CD4-positive, alpha-beta T cell (primary cell): ENCODE measurements around the gene CHST15. TPM values are rescaled to one million over a fixed set of nuclear protein-coding genes. Genes with fewer than 3 reads are reported as not detected.
A peak's percentile ranks its signal among the peaks of the same experiment; 100 is the strongest.

Source experiments
- ATAC-seq: fragments of 200-7000 bp; cut with Tn5 transposase; one replicate; pipeline ENCODE4 v1.10.0; 2022; ENCODE audit warnings: mild to moderate bottlenecking; ENCODE audit not compliant: poor library complexity
- CTCF ChIA-PET: fragments of 350-600 bp; sonication (Branson Sonifier 250); formaldehyde crosslinking; loops from one replicate; lab custom pipeline; 2021; ENCODE audit warnings: antibody characterized with exemption, inconsistent platforms; lab: Charles Lee
- POLR2A ChIA-PET: fragments of 350-600 bp; sonication (Branson Sonifier 250); formaldehyde crosslinking; loops from one replicate; lab custom pipeline; 2021; ENCODE audit warnings: antibody characterized with exemption, inconsistent platforms; lab: Charles Lee
- DNase-seq, 14 experiments: peaks; one replicate each; pipeline ENCODE4 v3.0.0-alpha.2; 2013 to 2020; ENCODE audit warnings: mixed read lengths in 2 of 14
- H3K27ac ChIP-seq, 2 donors: one replicate each; pipeline versions ENCODE4 v1.5.1 to v1.7.0; 2013; ENCODE audit warnings: low read length in 2 of 2, low read depth in 1 of 2, mild to moderate bottlenecking in 1 of 2
- H3K27me3 ChIP-seq, 2 experiments: 1 replicate in 1 of 2; 2 replicates in 1 of 2; pipeline versions ENCODE4 v1.6.1 to v1.7.0; 2013; ENCODE audit warnings: low read length in 2 of 2, control low read depth in 1 of 2, mild to moderate bottlenecking in 1 of 2, moderate library complexity in 1 of 2; ENCODE audit not compliant: insufficient read depth in 2 of 2, control insufficient read depth in 1 of 2
- H3K36me3 ChIP-seq: one replicate; pipeline ENCODE4 v1.6.1; 2013; ENCODE audit warnings: low read length, control low read depth; ENCODE audit not compliant: insufficient read depth
- H3K4me1 ChIP-seq: one replicate; pipeline ENCODE4 v1.6.1; 2013; ENCODE audit warnings: low read length, control low read depth; ENCODE audit not compliant: insufficient read depth
- H3K4me3 ChIP-seq: one replicate; pipeline ENCODE4 v1.5.1; 2013; ENCODE audit warnings: mild to moderate bottlenecking, low read length, moderate library complexity
- H3K9me3 ChIP-seq, 2 experiments: 1 replicate in 1 of 2; 2 replicates in 1 of 2; pipeline versions ENCODE4 v1.6.1 to v1.7.0; 2013; ENCODE audit warnings: low read length in 2 of 2, mild to moderate bottlenecking in 2 of 2, control low read depth in 1 of 2, moderate library complexity in 1 of 2; ENCODE audit not compliant: control insufficient read depth in 1 of 2, insufficient read depth in 1 of 2
- H3K27ac Mint-ChIP-seq: one replicate; pipeline ENCODE4 v1.8.0; 2020; ENCODE audit warnings: mixed read lengths
- H3K27me3 Mint-ChIP-seq: one replicate; pipeline ENCODE4 v1.8.0; 2021; ENCODE audit warnings: mixed read lengths
- H3K36me3 Mint-ChIP-seq: one replicate; pipeline ENCODE4 v1.8.0; 2021; ENCODE audit warnings: low read depth, mixed read lengths
- H3K4me1 Mint-ChIP-seq: one replicate; pipeline ENCODE4 v1.8.0; 2021; ENCODE audit warnings: low read depth, mixed read lengths
- H3K4me3 Mint-ChIP-seq: one replicate; pipeline ENCODE4 v1.8.0; 2020; ENCODE audit warnings: mild to moderate bottlenecking, mixed read lengths
- H3K9me3 Mint-ChIP-seq: one replicate; pipeline ENCODE4 v1.8.0; 2020; ENCODE audit warnings: mixed read lengths
- CTCF ChIP-seq: fragments of 200-600 bp; IDR thresholded peaks from one replicate; pipeline ENCODE4 v1.8.0; 2022; ENCODE audit warnings: antibody characterized with exemption, mild to moderate bottlenecking
- intact Hi-C, 2 experiments: fragments of 100-400 bp; cut with DNase I in 1 of 2; cut with micrococcal nuclease in 1 of 2; formaldehyde crosslinking; loops; one replicate each; pipeline versions ENCODE4 v1.15.1 to v1.9.0; 2023 to 2025; cut with DNase I, micrococcal nuclease
- total RNA-seq, 174 experiments: library from RNA in 2 of 174; stranded (reverse) in 2 of 174; gene quantifications; one replicate each; pipeline ENCODE4 v1.2.3 and lab custom pipeline; 2021 to 2026

Gene CHST15
- total RNA-seq, 2 experiments from 2014 or later, result 0.42 to 0.52 TPM

GRCh38 chr10:123997013-123997412 is 96.4 kb downstream of the CHST15 start:
- no peaks in the 10 kb centered on the region for H3K36me3 Mint-ChIP-seq
- H3K4me3 ChIP-seq, result no peak overlapping the region
- intact Hi-C loops, result loop anchor here in 1 of 2 experiments (2.0 to 10.0 kb wide), 3 partner anchors 68 to 828 kb away; partner anchors contain the start of gene FAM53B
- H3K27ac ChIP-seq, result no peak overlapping the region
- H3K36me3 ChIP-seq, result no peaks in the 10 kb centered on the region
- H3K27me3 ChIP-seq, result peaks cover 19 to 29% of the 10 kb centered on the region in 2 experiments
- H3K9me3 Mint-ChIP-seq, result no peaks in the 10 kb centered on the region
- H3K27ac Mint-ChIP-seq, result no peak overlapping the region
- H3K27me3 Mint-ChIP-seq, result peaks cover 65% of the 10 kb centered on the region
- no peak for TF ChIP-seq CTCF
- no peak overlapping the region for H3K4me3 Mint-ChIP-seq
- DNase-seq, result no peak
- ChIA-PET CTCF (interaction anchor here (1.1 to 1.2 kb wide), 2 partner anchors 392 to 420 kb away, joined by 5 to 7 read pairs; no protein-coding TSS in a partner anchor), POLR2A (interaction anchor here (0.6 kb wide), 1 partner anchor 392 kb away, joined by 3 read pairs; no protein-coding TSS in a partner anchor)
- peaks cover 16% of the 10 kb centered on the region for H3K4me1 Mint-ChIP-seq
- peaks cover 17% of the 10 kb centered on the region for H3K4me1 ChIP-seq
- no peaks in the 10 kb centered on the region for H3K9me3 ChIP-seq
- no peak for ATAC-seq

GRCh38 chr10:123996302-123996701 is 97.1 kb downstream of the CHST15 start:
- Mint-ChIP-seq H3K27ac (no peak overlapping the region), H3K27me3 (peaks cover 66% of the 10 kb centered on the region), H3K4me3 (no peak overlapping the region), H3K9me3 (no peaks in the 10 kb centered on the region), H3K36me3 (no peaks in the 10 kb centered on the region), H3K4me1 (peaks cover 16% of the 10 kb centered on the region)
- Histone ChIP-seq H3K36me3 (no peaks in the 10 kb centered on the region), H3K4me1 (peaks cover 17% of the 10 kb centered on the region), H3K4me3 (no peak overlapping the region), H3K9me3 (no peaks in the 10 kb centered on the region), H3K27ac (no peak overlapping the region), H3K27me3 (peaks cover 21 to 32% of the 10 kb centered on the region in 2 experiments)
- DNase-seq, result no peak
- no peak for TF ChIP-seq CTCF
- no peak for ATAC-seq
- CTCF ChIA-PET, result interaction anchor here (1.1 to 4.2 kb wide), 3 partner anchors 394 to 421 kb away, joined by 6 to 69 read pairs (median 7); no protein-coding TSS in a partner anchor
- intact Hi-C loops, result loop anchor here in 1 of 2 experiments (2.0 to 10.0 kb wide), 3 partner anchors 68 to 828 kb away; partner anchors contain the start of gene FAM53B
- POLR2A ChIA-PET, result interaction anchor here (1.7 kb wide), 1 partner anchor 391 kb away, joined by 4 read pairs; no protein-coding TSS in a partner anchor

GRCh38 chr10:123995461-123996131 is 97.8 kb downstream of the CHST15 start:
- Mint-ChIP-seq H3K27ac (no peak overlapping the region), H3K4me1 (peaks cover 16% of the 10 kb centered on the region), H3K36me3 (no peaks in the 10 kb centered on the region), H3K9me3 (no peaks in the 10 kb centered on the region), H3K27me3 (peaks cover 73% of the 10 kb centered on the region), H3K4me3 (no peak overlapping the region)
- CTCF ChIA-PET, result interaction anchor here (1.1 to 4.2 kb wide), 4 partner anchors 7 to 422 kb away, joined by 4 to 69 read pairs (median 6); no protein-coding TSS in a partner anchor
- peak; percentile 19 for TF ChIP-seq CTCF
- no peak overlapping the region for H3K27ac ChIP-seq
- DNase-seq (peak in 6 of 14 experiments; percentile 10 to 51 (median 30)), ATAC-seq (no peak)
- POLR2A ChIA-PET, result interaction anchor here (1.3 to 1.8 kb wide), 3 partner anchors 392 to 397 kb away, joined by 3 to 16 read pairs (median 4); no protein-coding TSS in a partner anchor
- H3K4me3 ChIP-seq, result peak overlapping the region; percentile 6
- H3K4me1 ChIP-seq, result peaks cover 17% of the 10 kb centered on the region
- H3K27me3 ChIP-seq, result peaks cover 27 to 39% of the 10 kb centered on the region in 2 experiments
- no peaks in the 10 kb centered on the region for H3K36me3 ChIP-seq
- no peaks in the 10 kb centered on the region for H3K9me3 ChIP-seq
- intact Hi-C loops, result loop anchor here in 1 of 2 experiments (2.0 to 10.0 kb wide), 3 partner anchors 69 to 829 kb away; partner anchors contain the start of gene FAM53B
